Right renal cortex interstitium (tissue), 3 donors: ENCODE results near the gene LILRA1. TPM values are rescaled to one million over a fixed set of nuclear protein-coding genes. Genes with fewer than 3 reads are reported as not detected.
"Not testable (repeated sequence)": the region's sequence is repeated elsewhere in the genome, so short reads cannot be mapped to it uniquely, and the experiment has no call there.

Experiments used
- DNase-seq, 3 donors: peaks; one replicate each; pipeline ENCODE4 v3.0.0-alpha.2; 2013; ENCODE audit warnings: low read depth in 3 of 3, low spot score in 2 of 3
- polyA plus RNA-seq, 3 donors: library from polyadenylated mRNA; unstranded; fragments of 120-200 nt; gene quantifications; one replicate each; pipeline ENCODE4 v1.2.1, GENCODE V29; 2013; ENCODE audit not compliant: insufficient read length in 3 of 3

LILRA1 gene
- polyA plus RNA-seq, 3 donors: 0.43 to 0.61 (median 0.51) TPM

GRCh38 chr19:54622431-54622830 lies 29.0 kb downstream of the LILRA1 start:
- no peak for DNase-seq

- not testable (repeated sequence) for DNase-seq
These were observed 30.8 kb downstream of the LILRA1 start for GRCh38 chr19:54624234-54624633.

GRCh38 chr19:54624934-54625730 lies 31.7 kb downstream of the LILRA1 start:
- DNase-seq: not testable (repeated sequence)

- no peak for DNase-seq
These were observed 33.3 kb downstream of the LILRA1 start for GRCh38 chr19:54626757-54627156.

GRCh38 chr19:54627912-54628311 lies 34.5 kb downstream of the LILRA1 start:
- not testable (repeated sequence) for DNase-seq

GRCh38 chr19:54630262-54630661 lies 36.8 kb downstream of the LILRA1 start, which contains the start of gene LILRB1:
Gene LILRB1 (plus strand): TSS chr19:54630484. CDS start chr19:54631074, 590 bp downstream.
- not testable (repeated sequence) for DNase-seq

GRCh38 chr19:54630782-54631181 lies 37.4 kb downstream of the LILRA1 start:
- DNase-seq: no peak

- DNase-seq: not testable (repeated sequence)
These were observed 38.3 kb downstream of the LILRA1 start for GRCh38 chr19:54631489-54632337.

GRCh38 chr19:54632517-54632916 lies 39.1 kb downstream of the LILRA1 start:
- not testable (repeated sequence) for DNase-seq

GRCh38 chr19:54633401-54633800 lies 40.0 kb downstream of the LILRA1 start:
- no peak for DNase-seq

GRCh38 chr19:54636081-54636480 lies 42.6 kb downstream of the LILRA1 start:
- DNase-seq: not testable (repeated sequence)

GRCh38 chr19:54638683-54639082 lies 45.3 kb downstream of the LILRA1 start:
- no peak for DNase-seq

- not testable (repeated sequence) for DNase-seq
These were observed 49.5 kb downstream of the LILRA1 start for GRCh38 chr19:54642953-54643352.

- not testable (repeated sequence) for DNase-seq
These were observed 50.2 kb downstream of the LILRA1 start for GRCh38 chr19:54643583-54643982.

GRCh38 chr19:54644056-54644455 lies 50.6 kb downstream of the LILRA1 start:
- DNase-seq: no peak

GRCh38 chr19:54646331-54646841 lies 53.0 kb downstream of the LILRA1 start:
- no peak for DNase-seq

- DNase-seq: no peak
These were observed 54.7 kb downstream of the LILRA1 start for GRCh38 chr19:54648129-54648528.

- DNase-seq: no peak
These were observed 56.8 kb downstream of the LILRA1 start for GRCh38 chr19:54650108-54650655.
